Left lung (tissue), 10 donors: ENCODE results near the gene SPEF2. TPM values are rescaled to one million over a fixed set of nuclear protein-coding genes. Genes with fewer than 3 reads are reported as not detected.

Source experiments
- ATAC-seq: fragments of 200-7000 bp; cut with Tn5 transposase; one replicate; pipeline ENCODE4 v1.9.1; 2020; ENCODE audit warnings: moderate library complexity
- DNase-seq, 4 donors: peaks; one replicate each; pipeline ENCODE4 v3.0.0-alpha.2; 2013 to 2020
- H3K27ac ChIP-seq, 2 donors: fragments of 200-600 bp; sonication (generic) in 1 of 2; one replicate each; pipeline versions ENCODE4 v1.5.0 to v1.8.0; 2020 to 2021
- H3K27me3 ChIP-seq, 2 donors: fragments of 200-600 bp; sonication (generic) in 1 of 2; one replicate each; pipeline versions ENCODE4 v1.5.0 to v1.8.0; 2020 to 2021
- H3K36me3 ChIP-seq, 2 donors: fragments of 200-600 bp; sonication (generic) in 1 of 2; one replicate each; pipeline versions ENCODE4 v1.5.0 to v1.8.0; 2020 to 2021
- H3K4me1 ChIP-seq, 2 donors: fragments of 200-600 bp; one replicate each; pipeline ENCODE4 v1.8.0; 2021
- H3K4me3 ChIP-seq, 2 donors: fragments of 200-600 bp; sonication (generic) in 1 of 2; one replicate each; pipeline versions ENCODE4 v1.5.0 to v1.8.0; 2020 to 2021; ENCODE audit warnings: mild to moderate bottlenecking in 1 of 2
- H3K9me3 ChIP-seq, 2 donors: fragments of 200-600 bp; sonication (generic) in 1 of 2; one replicate each; pipeline versions ENCODE4 v1.5.0 to v1.8.0; 2020 to 2021
- CTCF ChIP-seq, 2 donors: fragments of 200-600 bp; sonication (generic) in 1 of 2; IDR thresholded peaks; one replicate each; pipeline versions ENCODE4 v1.5.0 to v1.8.0; 2021; ENCODE audit warnings: antibody characterized with exemption in 2 of 2
- intact Hi-C, 2 donors: fragments of 100-400 bp; cut with DNase I; formaldehyde crosslinking; loops; one replicate each; pipeline versions ENCODE4 v1.11.2 to v1.14.2; 2022
- polyA plus RNA-seq, 6 donors: library from polyadenylated mRNA; unstranded; fragments of 120-200 nt; gene quantifications; one replicate each; pipeline ENCODE4 v1.2.1, GENCODE V29; 2013; ENCODE audit not compliant: insufficient read length in 6 of 6
- total RNA-seq, 2 donors: library from RNA; stranded (reverse); fragmentation: NEBNext Ultra II Directional; extraction: Animal tissue kit (Norgen Biotek cat#: 25700); gene quantifications; one replicate each; pipeline ENCODE4 v1.2.1, GENCODE V29; 2021
- donor health status: DM: no; HTN: yes; CAD: no.
- donor health status: DM: no; HTN: no; CAD: no.

The SPEF2 gene
- total and polyA plus RNA-seq, 8 donors = 5.8 to 51.5 (median 43.0) TPM

- intact Hi-C loops = loop anchor here in 1 of 2 donors (5.0 kb wide), 1 partner anchor 144 kb away; no protein-coding TSS in a partner anchor
- Histone ChIP-seq H3K27ac (no peak overlapping the region), H3K4me3 (no peak overlapping the region), H3K4me1 (peaks cover 5 to 11% of the 10 kb centered on the region in 2 donors), H3K9me3 (no peaks in the 10 kb centered on the region), H3K36me3 (no peaks in the 10 kb centered on the region), H3K27me3 (no peaks in the 10 kb centered on the region)
- ATAC-seq (no peak), DNase-seq (no peak)
- no peak for TF ChIP-seq CTCF (IDR thresholded peaks at IDR 0.05)
Observed at GRCh38 chr5:35778259-35778769, 160.7 kb downstream of the SPEF2 start.

GRCh38 chr5:35780236-35780635 lies 162.6 kb downstream of the SPEF2 start:
- Histone ChIP-seq H3K27me3 (no peaks in the 10 kb centered on the region), H3K4me3 (no peak overlapping the region), H3K4me1 (peaks cover 5 to 11% of the 10 kb centered on the region in 2 donors), H3K36me3 (no peaks in the 10 kb centered on the region), H3K9me3 (no peaks in the 10 kb centered on the region), H3K27ac (no peak overlapping the region)
- intact Hi-C loops = loop anchor here in 1 of 2 donors (5.0 kb wide), 1 partner anchor 72 kb away; no protein-coding TSS in a partner anchor
- no peak for DNase-seq
- no peak for ATAC-seq
- TF ChIP-seq CTCF (IDR thresholded peaks at IDR 0.05) = no peak

GRCh38 chr5:35781181-35781790 lies 163.6 kb downstream of the SPEF2 start:
- H3K4me1 ChIP-seq = peaks cover 5 to 11% of the 10 kb centered on the region in 2 donors
- intact Hi-C loops = loop anchor here in 1 of 2 donors (5.0 kb wide), 1 partner anchor 71 kb away; no protein-coding TSS in a partner anchor
- TF ChIP-seq CTCF (IDR thresholded peaks at IDR 0.05) = no peak
- no peaks in the 10 kb centered on the region for H3K27me3 ChIP-seq
- no peak overlapping the region for H3K4me3 ChIP-seq
- H3K36me3 ChIP-seq = no peaks in the 10 kb centered on the region
- ATAC-seq (no peak), DNase-seq (no peak)
- no peaks in the 10 kb centered on the region for H3K9me3 ChIP-seq
- H3K27ac ChIP-seq = peak overlapping the region in 1 of 2 donors; percentile 60

GRCh38 chr5:35783551-35783950 lies 165.9 kb downstream of the SPEF2 start:
- Histone ChIP-seq H3K9me3 (no peaks in the 10 kb centered on the region), H3K27me3 (no peaks in the 10 kb centered on the region), H3K27ac (no peak overlapping the region), H3K4me3 (no peak overlapping the region), H3K4me1 (peaks cover 5 to 11% of the 10 kb centered on the region in 2 donors), H3K36me3 (no peaks in the 10 kb centered on the region)
- no peak for DNase-seq
- TF ChIP-seq CTCF (IDR thresholded peaks at IDR 0.05) = no peak
- no peak for ATAC-seq
- intact Hi-C loops = loop anchor here in 1 of 2 donors (5.0 kb wide), 1 partner anchor 69 kb away; no protein-coding TSS in a partner anchor

GRCh38 chr5:35785601-35786085 lies 168.0 kb downstream of the SPEF2 start:
- H3K9me3 ChIP-seq = no peaks in the 10 kb centered on the region
- no peaks in the 10 kb centered on the region for H3K27me3 ChIP-seq
- TF ChIP-seq CTCF (IDR thresholded peaks at IDR 0.05) = no peak
- no peak overlapping the region for H3K27ac ChIP-seq
- DNase-seq (peak in 1 of 4 donors; percentile 55), ATAC-seq (peak; percentile 59)
- intact Hi-C loops = no loop called here
- no peaks in the 10 kb centered on the region for H3K36me3 ChIP-seq
- H3K4me1 ChIP-seq = peaks cover 5 to 11% of the 10 kb centered on the region in 2 donors
- H3K4me3 ChIP-seq = no peak overlapping the region
